Epithelial cell of proximal tubule (primary cell): ENCODE data around the gene LSM10. TPM values are rescaled to one million over a fixed set of nuclear protein-coding genes. Genes with fewer than 3 reads are reported as not detected.

Source experiments
- DNase-seq: peaks from one replicate; pipeline ENCODE4 v3.0.0-alpha.2; 2011; ENCODE audit warnings: low read depth
- H3K4me3 ChIP-seq: 2 replicates; pipeline ENCODE4 v1.5.1; 2011; ENCODE audit warnings: low read depth, mild to moderate bottlenecking, low read length
- total RNA-seq: library from RNA; depleted of rRNA; stranded (reverse); fragments of >200 nt; gene quantifications from 2 replicates; pipeline ENCODE4 v1.2.3, GENCODE V29; 2015
- TF ChIP-seq, protein P1 (sequence below): conservative IDR thresholded peaks from 2 replicates; pipeline ENCODE4 v1.5.1; 2012; ENCODE audit warnings: low read depth, mild to moderate bottlenecking, low read length

The LSM10 gene
- total RNA-seq, 1 donor from 2014 or later = 18.2 TPM

DNA sequence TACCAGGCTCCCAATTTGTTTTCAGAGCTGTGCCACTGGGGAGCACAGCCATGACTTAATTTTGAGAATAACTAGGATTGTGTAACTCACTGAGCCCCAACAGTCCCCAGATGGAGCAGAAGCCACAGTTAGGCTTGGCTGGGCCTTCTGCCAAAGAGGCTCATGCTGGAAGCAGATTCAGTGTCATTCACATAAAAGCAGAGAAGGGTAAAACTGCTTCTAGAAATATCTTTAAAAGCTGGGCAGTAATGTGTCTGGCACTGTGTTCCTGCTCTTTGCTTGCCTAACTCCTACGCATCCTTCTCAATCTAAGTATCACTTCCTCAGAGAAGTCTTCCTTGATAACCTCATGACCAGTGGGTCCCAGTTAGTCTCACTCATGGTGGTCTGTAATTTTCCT lies 32.3 kb downstream of the LSM10 start:
- TF ChIP-seq, protein P1, sequence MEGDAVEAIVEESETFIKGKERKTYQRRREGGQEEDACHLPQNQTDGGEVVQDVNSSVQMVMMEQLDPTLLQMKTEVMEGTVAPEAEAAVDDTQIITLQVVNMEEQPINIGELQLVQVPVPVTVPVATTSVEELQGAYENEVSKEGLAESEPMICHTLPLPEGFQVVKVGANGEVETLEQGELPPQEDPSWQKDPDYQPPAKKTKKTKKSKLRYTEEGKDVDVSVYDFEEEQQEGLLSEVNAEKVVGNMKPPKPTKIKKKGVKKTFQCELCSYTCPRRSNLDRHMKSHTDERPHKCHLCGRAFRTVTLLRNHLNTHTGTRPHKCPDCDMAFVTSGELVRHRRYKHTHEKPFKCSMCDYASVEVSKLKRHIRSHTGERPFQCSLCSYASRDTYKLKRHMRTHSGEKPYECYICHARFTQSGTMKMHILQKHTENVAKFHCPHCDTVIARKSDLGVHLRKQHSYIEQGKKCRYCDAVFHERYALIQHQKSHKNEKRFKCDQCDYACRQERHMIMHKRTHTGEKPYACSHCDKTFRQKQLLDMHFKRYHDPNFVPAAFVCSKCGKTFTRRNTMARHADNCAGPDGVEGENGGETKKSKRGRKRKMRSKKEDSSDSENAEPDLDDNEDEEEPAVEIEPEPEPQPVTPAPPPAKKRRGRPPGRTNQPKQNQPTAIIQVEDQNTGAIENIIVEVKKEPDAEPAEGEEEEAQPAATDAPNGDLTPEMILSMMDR = no peak
- DNase-seq = no peak
- H3K4me3 ChIP-seq = no peak overlapping the region

DNA sequence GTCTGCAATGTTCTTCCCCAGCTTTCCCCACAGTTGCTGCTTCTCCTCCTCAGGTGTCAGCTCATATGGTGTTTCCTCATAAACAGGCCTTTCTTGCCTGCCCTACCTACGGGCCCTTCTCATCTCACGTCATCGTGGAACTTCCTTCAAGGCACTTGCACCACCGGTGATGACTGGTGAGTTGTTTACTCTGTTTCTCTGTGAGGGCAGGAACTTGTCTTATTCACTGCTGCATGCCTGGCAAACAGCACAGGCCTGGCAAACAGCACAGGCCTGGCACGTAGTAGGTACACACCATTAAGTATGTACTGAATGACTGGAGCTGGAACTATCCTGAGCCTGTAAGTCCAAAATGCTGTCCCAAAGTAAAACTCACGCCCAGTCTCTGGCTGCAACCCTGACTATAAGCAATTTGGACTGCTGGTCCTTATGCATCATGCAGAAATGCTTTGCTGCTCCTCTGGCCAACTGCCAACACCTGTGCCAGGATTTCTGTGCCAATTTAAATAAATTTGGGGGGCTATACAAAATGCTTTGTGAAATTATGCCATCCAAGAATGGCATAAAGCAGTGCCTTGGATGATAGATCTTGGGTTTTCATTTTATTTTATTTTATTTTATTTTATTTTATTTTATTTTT lies 37.7 kb downstream of the LSM10 start:
- no peak overlapping the region for H3K4me3 ChIP-seq
- no peak for DNase-seq
- TF ChIP-seq, protein P1 = no peak

DNA sequence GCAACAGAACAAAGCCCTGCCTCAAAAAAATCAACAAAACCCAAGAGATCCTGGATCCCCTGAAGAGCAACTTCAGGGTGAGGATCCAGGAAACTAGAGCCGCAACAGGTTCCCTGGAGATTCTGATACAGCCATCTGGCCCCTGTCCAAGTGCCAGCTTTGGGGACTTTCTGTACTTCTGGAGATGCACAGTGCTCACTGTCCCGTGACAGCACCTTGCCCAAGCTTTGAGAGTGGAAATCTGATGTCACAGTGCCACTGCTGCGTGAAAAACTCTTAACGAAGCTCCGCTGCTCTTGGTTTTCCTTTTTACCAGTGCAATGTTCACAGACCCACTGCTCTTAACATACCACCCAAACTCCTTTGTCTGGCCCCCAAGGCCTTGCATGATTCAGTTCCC lies 38.3 kb downstream of the LSM10 start:
- TF ChIP-seq, protein P1 = no peak
- DNase-seq = no peak
- H3K4me3 ChIP-seq = no peak overlapping the region

DNA sequence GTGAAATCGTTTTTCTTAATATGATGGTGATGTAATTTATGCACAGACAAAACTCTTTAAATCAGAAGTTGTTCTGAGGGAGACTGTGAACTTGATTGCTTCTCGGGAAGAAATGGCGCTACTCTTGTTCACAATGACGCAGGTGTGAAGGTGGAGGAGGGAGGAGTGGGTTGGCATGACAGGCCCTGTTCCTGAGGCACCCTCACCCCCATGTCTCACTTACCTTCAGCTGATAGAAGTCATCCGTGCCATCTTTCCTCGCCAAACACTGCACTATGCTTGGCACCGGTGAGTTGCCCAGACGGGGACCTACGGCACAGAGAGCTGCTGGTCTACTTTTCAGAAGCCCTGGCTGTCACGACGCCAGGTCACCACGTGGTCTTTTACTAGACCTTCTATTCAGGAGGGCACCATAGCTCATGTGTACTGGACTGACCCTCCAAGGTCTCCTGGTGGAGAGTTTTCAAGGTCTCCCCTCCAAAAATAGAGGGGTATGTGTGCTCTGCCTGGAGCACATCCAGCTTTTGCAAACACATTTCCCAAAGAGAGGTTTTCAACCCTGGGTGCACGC lies 39.1 kb downstream of the LSM10 start:
- no peak for DNase-seq
- TF ChIP-seq, protein P1 = no peak
- no peak overlapping the region for H3K4me3 ChIP-seq

DNA sequence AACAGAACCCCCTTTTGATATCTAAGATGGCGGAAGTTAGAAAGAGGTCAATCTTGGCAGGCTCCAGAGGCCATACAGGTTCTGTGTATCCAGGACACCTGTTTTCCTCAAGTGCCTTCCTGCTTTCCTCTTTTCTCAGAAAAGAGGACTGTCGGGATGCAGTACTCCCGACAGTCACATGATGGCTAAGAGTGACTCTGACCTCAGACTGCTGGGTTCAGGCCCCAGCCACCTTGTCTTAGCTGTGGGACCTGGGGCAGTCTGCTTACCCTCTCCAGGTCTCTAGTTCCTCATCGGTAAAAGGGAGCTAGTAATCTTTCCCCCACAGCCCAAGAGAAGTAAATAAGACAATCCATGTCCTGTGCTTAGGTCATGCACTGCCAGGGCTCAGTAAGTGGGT lies 41.9 kb downstream of the LSM10 start:
- DNase-seq = no peak
- TF ChIP-seq, protein P1 = no peak
- no peak overlapping the region for H3K4me3 ChIP-seq

DNA sequence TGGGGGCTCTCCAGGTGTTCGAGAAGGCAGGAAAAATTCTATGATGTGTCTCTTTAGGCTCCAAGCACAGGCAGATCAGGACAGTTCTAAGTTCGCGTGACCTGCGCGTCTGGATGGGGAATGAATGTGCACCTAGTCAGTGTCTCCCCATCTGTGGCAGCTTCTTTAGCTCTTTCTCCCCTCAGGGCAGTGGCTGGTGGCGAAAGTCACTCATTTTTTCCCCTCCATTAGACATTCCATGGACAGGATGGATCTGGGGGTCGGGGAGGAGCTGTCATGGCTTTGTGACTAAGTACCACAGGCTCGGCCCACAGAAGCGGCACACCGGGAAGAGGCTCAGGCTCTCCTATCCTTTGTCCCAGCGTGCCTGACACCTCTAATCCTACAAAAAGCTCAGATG lies 43.2 kb downstream of the LSM10 start:
- no peak overlapping the region for H3K4me3 ChIP-seq
- TF ChIP-seq, protein P1 = no peak

More for the DNA sequence above, 43.2 kb downstream of the LSM10 start:
- no peak for DNase-seq
